ENCODE results near the gene FAM193B. TPM values are rescaled to one million over a fixed set of nuclear protein-coding genes. Genes with fewer than 3 reads are reported as not detected.
A peak's percentile ranks its signal among the peaks of the same experiment; 100 is the strongest.

Gene FAM193B
- polyA plus RNA-seq (2013): 64.5 TPM

GRCh38 chr5:177554474-177555111 lies at the start of gene FAM193B:
FAM193B (minus strand) TSS chr5:177554563; CDS start chr5:177554458, 105 bp downstream.
- Histone ChIP-seq H3K27ac (ENCODE audit: insufficient read depth in 1 of 2, low read depth in 1 of 2, low read length in 2 of 2, poor library complexity in 1 of 2, severe bottlenecking in 2 of 2) (peak within 1 kb of the TSS in 1 of 2 experiments; percentile 68), H3K4me3 (ENCODE audit: control insufficient read depth in 1 of 7, extremely low read depth in 1 of 7, insufficient read depth in 4 of 7, low read depth in 2 of 7, low read length in 6 of 7) (peak within 1 kb of the TSS; percentile 73 to 91 (median 85)), H3K36me3 (ENCODE audit: control insufficient read depth in 4 of 4, insufficient read depth in 4 of 4, low read length in 3 of 4) (peaks cover 0 to 22% (median 8%) of the 10 kb centered on the region in 4 experiments), H3K4me1 (ENCODE audit: control extremely low read depth in 1 of 4, control insufficient read depth in 4 of 4, insufficient read depth in 4 of 4, low read length in 3 of 4) (peaks cover 4 to 30% (median 24%) of the 10 kb centered on the region in 4 experiments), H3K9me3 (ENCODE audit: control extremely low read depth in 1 of 5, control insufficient read depth in 4 of 5, insufficient read depth in 2 of 5, low read depth in 1 of 5, low read length in 4 of 5) (no peaks in the 10 kb centered on the region), H3K27me3 (replicated peaks in 2 of 5; ENCODE audit: control insufficient read depth in 4 of 5, insufficient read depth in 5 of 5, low read length in 4 of 5) (no peaks in the 10 kb centered on the region)
- 17% methylated on average over 28 of the region's 49 CpGs for WGBS (ENCODE audit: insufficient coverage)
- peak; percentile 93 to 96 (median 96) for DNase-seq
- POLR2A ChIA-PET: no interaction called here
- CTCF ChIA-PET: interaction anchor here (1.0 to 1.1 kb wide), 3 partner anchors 8 to 53 kb away, joined by 3 read pairs; no protein-coding TSS in a partner anchor

GRCh38 chr5:177604116-177604521 lies 49.8 kb upstream of the FAM193B start:
- H3K36me3 ChIP-seq (ENCODE audit: control insufficient read depth in 4 of 4, insufficient read depth in 4 of 4, low read length in 3 of 4): peaks cover 2 to 32% (median 16%) of the 10 kb centered on the region in 4 experiments
- H3K27me3 ChIP-seq (replicated peaks in 2 of 5; ENCODE audit: control insufficient read depth in 4 of 5, insufficient read depth in 5 of 5, low read length in 4 of 5): no peaks in the 10 kb centered on the region
- H3K9me3 ChIP-seq (ENCODE audit: control extremely low read depth in 1 of 5, control insufficient read depth in 4 of 5, insufficient read depth in 2 of 5, low read depth in 1 of 5, low read length in 4 of 5): no peaks in the 10 kb centered on the region
- ChIA-PET CTCF (interaction anchor here (3.6 kb wide), 1 partner anchor 11 kb away, joined by 16 read pairs; the partner anchor contains the start of gene TMED9), POLR2A (no interaction called here)
- H3K4me3 ChIP-seq (ENCODE audit: control insufficient read depth in 1 of 7, extremely low read depth in 1 of 7, insufficient read depth in 4 of 7, low read depth in 2 of 7, low read length in 6 of 7): no peak overlapping the region
- H3K27ac ChIP-seq (ENCODE audit: insufficient read depth in 1 of 2, low read depth in 1 of 2, low read length in 2 of 2, poor library complexity in 1 of 2, severe bottlenecking in 2 of 2): no peak overlapping the region
- 95% methylated on average over 27 of the region's 27 CpGs for WGBS (ENCODE audit: insufficient coverage)
- DNase-seq: no peak
- H3K4me1 ChIP-seq (ENCODE audit: control extremely low read depth in 1 of 4, control insufficient read depth in 4 of 4, insufficient read depth in 4 of 4, low read length in 3 of 4): peaks cover 3 to 12% (median 9%) of the 10 kb centered on the region in 4 experiments

GRCh38 chr5:177603631-177604030 lies 49.3 kb upstream of the FAM193B start:
- Histone ChIP-seq H3K9me3 (ENCODE audit: control extremely low read depth in 1 of 5, control insufficient read depth in 4 of 5, insufficient read depth in 2 of 5, low read depth in 1 of 5, low read length in 4 of 5) (no peaks in the 10 kb centered on the region), H3K27me3 (replicated peaks in 2 of 5; ENCODE audit: control insufficient read depth in 4 of 5, insufficient read depth in 5 of 5, low read length in 4 of 5) (no peaks in the 10 kb centered on the region), H3K4me1 (ENCODE audit: control extremely low read depth in 1 of 4, control insufficient read depth in 4 of 4, insufficient read depth in 4 of 4, low read length in 3 of 4) (peaks cover 5 to 13% (median 10%) of the 10 kb centered on the region in 4 experiments), H3K27ac (ENCODE audit: insufficient read depth in 1 of 2, low read depth in 1 of 2, low read length in 2 of 2, poor library complexity in 1 of 2, severe bottlenecking in 2 of 2) (no peak overlapping the region), H3K4me3 (ENCODE audit: control insufficient read depth in 1 of 7, extremely low read depth in 1 of 7, insufficient read depth in 4 of 7, low read depth in 2 of 7, low read length in 6 of 7) (no peak overlapping the region), H3K36me3 (ENCODE audit: control insufficient read depth in 4 of 4, insufficient read depth in 4 of 4, low read length in 3 of 4) (peaks cover 0 to 27% (median 14%) of the 10 kb centered on the region in 4 experiments)
- POLR2A ChIA-PET: no interaction called here
- DNase-seq: no peak
- WGBS (ENCODE audit: insufficient coverage): 92% methylated on average over 6 of the region's 8 CpGs
- CTCF ChIA-PET: interaction anchor here (0.6 to 3.6 kb wide), 2 partner anchors 10 to 60 kb away, joined by 3 to 16 read pairs; partner anchors contain the start of gene TMED9

- H3K4me3 ChIP-seq (ENCODE audit: control insufficient read depth in 1 of 7, extremely low read depth in 1 of 7, insufficient read depth in 4 of 7, low read depth in 2 of 7, low read length in 6 of 7): no peak overlapping the region
- no peak overlapping the region for H3K27ac ChIP-seq (ENCODE audit: insufficient read depth in 1 of 2, low read depth in 1 of 2, low read length in 2 of 2, poor library complexity in 1 of 2, severe bottlenecking in 2 of 2)
- 96% methylated on average over 4 of the region's 4 CpGs for WGBS (ENCODE audit: insufficient coverage)
- H3K4me1 ChIP-seq (ENCODE audit: control extremely low read depth in 1 of 4, control insufficient read depth in 4 of 4, insufficient read depth in 4 of 4, low read length in 3 of 4): peaks cover 5 to 16% (median 11%) of the 10 kb centered on the region in 4 experiments
- ChIA-PET POLR2A (no interaction called here), CTCF (interaction anchor here (0.6 to 3.6 kb wide), 2 partner anchors 9 to 461 kb away, joined by 3 to 16 read pairs; partner anchors contain the start of gene TMED9)
- no peaks in the 10 kb centered on the region for H3K9me3 ChIP-seq (ENCODE audit: control extremely low read depth in 1 of 5, control insufficient read depth in 4 of 5, insufficient read depth in 2 of 5, low read depth in 1 of 5, low read length in 4 of 5)
- H3K27me3 ChIP-seq (replicated peaks in 2 of 5; ENCODE audit: control insufficient read depth in 4 of 5, insufficient read depth in 5 of 5, low read length in 4 of 5): no peaks in the 10 kb centered on the region
- no peak for DNase-seq
- H3K36me3 ChIP-seq (ENCODE audit: control insufficient read depth in 4 of 4, insufficient read depth in 4 of 4, low read length in 3 of 4): peaks cover 0 to 17% (median 12%) of the 10 kb centered on the region in 4 experiments
These were observed 48.1 kb upstream of the FAM193B start for GRCh38 chr5:177602458-177602830.

- Histone ChIP-seq H3K36me3 (ENCODE audit: control insufficient read depth in 4 of 4, insufficient read depth in 4 of 4, low read length in 3 of 4) (peaks cover 0 to 16% (median 10%) of the 10 kb centered on the region in 4 experiments), H3K9me3 (ENCODE audit: control extremely low read depth in 1 of 5, control insufficient read depth in 4 of 5, insufficient read depth in 2 of 5, low read depth in 1 of 5, low read length in 4 of 5) (no peaks in the 10 kb centered on the region), H3K4me1 (ENCODE audit: control extremely low read depth in 1 of 4, control insufficient read depth in 4 of 4, insufficient read depth in 4 of 4, low read length in 3 of 4) (peaks cover 5 to 16% (median 11%) of the 10 kb centered on the region in 4 experiments), H3K27ac (ENCODE audit: insufficient read depth in 1 of 2, low read depth in 1 of 2, low read length in 2 of 2, poor library complexity in 1 of 2, severe bottlenecking in 2 of 2) (no peak overlapping the region), H3K4me3 (ENCODE audit: control insufficient read depth in 1 of 7, extremely low read depth in 1 of 7, insufficient read depth in 4 of 7, low read depth in 2 of 7, low read length in 6 of 7) (no peak overlapping the region), H3K27me3 (replicated peaks in 2 of 5; ENCODE audit: control insufficient read depth in 4 of 5, insufficient read depth in 5 of 5, low read length in 4 of 5) (no peaks in the 10 kb centered on the region)
- WGBS (ENCODE audit: insufficient coverage): 93% methylated on average over 11 of the region's 13 CpGs
- ChIA-PET POLR2A (no interaction called here), CTCF (interaction anchor here (3.6 kb wide), 1 partner anchor 9 kb away, joined by 16 read pairs; the partner anchor contains the start of gene TMED9)
- no peak for DNase-seq
These were observed 47.5 kb upstream of the FAM193B start for GRCh38 chr5:177601577-177602457.

- H3K36me3 ChIP-seq (ENCODE audit: control insufficient read depth in 4 of 4, insufficient read depth in 4 of 4, low read length in 3 of 4): peaks cover 3 to 20% (median 13%) of the 10 kb centered on the region in 4 experiments
- WGBS (ENCODE audit: insufficient coverage): 98% methylated on average over 11 of the region's 11 CpGs
- H3K27me3 ChIP-seq (replicated peaks in 2 of 5; ENCODE audit: control insufficient read depth in 4 of 5, insufficient read depth in 5 of 5, low read length in 4 of 5): no peaks in the 10 kb centered on the region
- H3K4me3 ChIP-seq (ENCODE audit: control insufficient read depth in 1 of 7, extremely low read depth in 1 of 7, insufficient read depth in 4 of 7, low read depth in 2 of 7, low read length in 6 of 7): peak overlapping the region in 5 of 7 experiments; percentile 78 to 88 (median 81)
- no peak for DNase-seq
- ChIA-PET POLR2A (interaction anchor here (0.6 kb wide), 1 partner anchor 99 kb away, joined by 3 read pairs; no protein-coding TSS in a partner anchor), CTCF (interaction anchor here (3.6 kb wide), 1 partner anchor 8 kb away, joined by 16 read pairs; the partner anchor contains the start of gene TMED9)
- peaks cover 5 to 18% (median 12%) of the 10 kb centered on the region in 4 experiments for H3K4me1 ChIP-seq (ENCODE audit: control extremely low read depth in 1 of 4, control insufficient read depth in 4 of 4, insufficient read depth in 4 of 4, low read length in 3 of 4)
- H3K9me3 ChIP-seq (ENCODE audit: control extremely low read depth in 1 of 5, control insufficient read depth in 4 of 5, insufficient read depth in 2 of 5, low read depth in 1 of 5, low read length in 4 of 5): no peaks in the 10 kb centered on the region
- no peak overlapping the region for H3K27ac ChIP-seq (ENCODE audit: insufficient read depth in 1 of 2, low read depth in 1 of 2, low read length in 2 of 2, poor library complexity in 1 of 2, severe bottlenecking in 2 of 2)
These were observed 46.8 kb upstream of the FAM193B start for GRCh38 chr5:177601126-177601525.
